Ovary (tissue), 9 donors: ENCODE data around the gene MBNL2. TPM values are rescaled to one million over a fixed set of nuclear protein-coding genes. Genes with fewer than 3 reads are reported as not detected.

Experiments
- DNase-seq, 5 donors: peaks; one replicate each; pipeline ENCODE4 v3.0.0-alpha.2; 2019 to 2020
- H3K27ac ChIP-seq, 2 donors: fragments of 200-600 bp; one replicate each; pipeline versions ENCODE4 v1.5.1 to v1.8.0; 2019 to 2022
- H3K27me3 ChIP-seq: fragments of 200-600 bp; one replicate; pipeline ENCODE4 v1.8.0; 2022
- H3K36me3 ChIP-seq: fragments of 200-600 bp; sonication (generic); one replicate; pipeline ENCODE4 v1.5.1; 2019
- H3K4me1 ChIP-seq: one replicate; pipeline ENCODE4 v1.8.1; 2013; ENCODE audit warnings: mild to moderate bottlenecking, moderate library complexity; ENCODE audit not compliant: insufficient read depth
- H3K4me3 ChIP-seq: fragments of 200-600 bp; sonication (generic); one replicate; pipeline ENCODE4 v1.5.1; 2017
- H3K9me3 ChIP-seq, 2 donors: fragments of 200-600 bp in 1 of 2; sonication (generic) in 1 of 2; one replicate each; pipeline versions ENCODE4 v1.5.1 to v1.8.1; 2013 to 2019; ENCODE audit warnings: mild to moderate bottlenecking in 1 of 2, moderate library complexity in 1 of 2
- CTCF ChIP-seq, 3 donors: fragments of 450-650 bp in 2 of 3; fragments of 200-600 bp in 1 of 3; IDR thresholded peaks; one replicate each; pipeline versions ENCODE4 v1.5.1 to v1.8.0; 2016 to 2022; ENCODE audit warnings: antibody characterized with exemption in 3 of 3, mild to moderate bottlenecking in 1 of 3
- EP300 ChIP-seq: sonication (generic); formaldehyde crosslinking; IDR thresholded peaks from one replicate; pipeline ENCODE4 v1.6.1; 2017; ENCODE audit warnings: antibody characterized with exemption
- POLR2A ChIP-seq: fragments of 450-650 bp; IDR thresholded peaks from one replicate; pipeline ENCODE4 v1.6.1; 2017; ENCODE audit warnings: antibody characterized with exemption, mild to moderate bottlenecking, moderate library complexity
- WGBS, 3 donors: extraction: QIAGEN DNeasy Blood & Tissue Kit in 1 of 3; methylation state at CpG; one replicate each; pipeline versions ENCODE4 v1.1.5 to v1.1.7; 2013 to 2017; 5-methylcytosine and 5-hydroxymethylcytosine counted together
- intact Hi-C, 4 donors: fragments of 100-400 bp; cut with DNase I; formaldehyde crosslinking; loops; one replicate each; pipeline versions ENCODE4 v1.11.0 to v1.15.1; 2022 to 2023
- polyA plus RNA-seq, 2 donors: library from polyadenylated mRNA; stranded (reverse); fragments of 200-250 nt in 1 of 2; fragments of 350-450 nt in 1 of 2; fragmentation: Illumina TruSeq in 1 of 2; extraction: RNeasy Lipid Tissue Mini Kit (QIAGEN cat#74804) in 1 of 2; gene quantifications; one replicate each; pipeline ENCODE4 v1.2.3, GENCODE V29; 2013 to 2014
- total RNA-seq, 7 donors: library from RNA; depleted of rRNA in 2 of 7; stranded (reverse); fragments of >200 nt in 2 of 7; fragmentation: NEBNext Ultra II Directional in 3 of 7; extraction: Animal tissue kit (Norgen Biotek cat#: 25700) in 3 of 7; gene quantifications; one replicate each; pipeline versions ENCODE4 v1.1.0 to v1.2.4, GENCODE V29; 2016 to 2023
- donor health status: DM: no; HTN: no; CAD: no; lungs with moderate emphysema.
- donor health status: DM: no; HTN: no; CAD: no.
- donor health status: Bipolar disorder and iron deficiency.
- donor health status: DM: yes; HTN: yes; CAD: no.
- donor health status: DM: no; HTN: no; CAD: no.
- donor health status: DM: yes; HTN: yes; CAD: no.

The MBNL2 gene
- total and polyA plus RNA-seq, 9 donors = 43.7 to 110 (median 92.1) TPM

GRCh38 chr13:97241761-97242160, 19.6 kb downstream of the MBNL2 start:
- H3K4me1 ChIP-seq = peaks cover 20% of the 10 kb centered on the region
- H3K27ac ChIP-seq = no peak overlapping the region
- H3K27me3 ChIP-seq = no peaks in the 10 kb centered on the region
- no peak for DNase-seq
- no peaks in the 10 kb centered on the region for H3K36me3 ChIP-seq
- H3K4me3 ChIP-seq = no peak overlapping the region
- 88 to 93% (median 91%) methylated on average over 5 of the region's 5 CpGs for WGBS, 3 donors
- no peaks in the 10 kb centered on the region for H3K9me3 ChIP-seq
- intact Hi-C loops = no loop called here
- TF ChIP-seq POLR2A (no peak), EP300 (no peak), CTCF (IDR thresholded peaks at IDR 0.05) (no peak)

- TF ChIP-seq CTCF (IDR thresholded peaks at IDR 0.05) (no peak), POLR2A (no peak), EP300 (no peak)
- Histone ChIP-seq H3K4me1 (peaks cover 18% of the 10 kb centered on the region), H3K4me3 (no peak overlapping the region), H3K27ac (no peak overlapping the region), H3K36me3 (no peaks in the 10 kb centered on the region), H3K27me3 (no peaks in the 10 kb centered on the region), H3K9me3 (no peaks in the 10 kb centered on the region)
- DNase-seq = no peak
- WGBS, 3 donors = 86 to 91% (median 88%) methylated on average over 13 of the region's 13 CpGs
- intact Hi-C loops = no loop called here
Observed at GRCh38 chr13:97242755-97243497, 20.8 kb downstream of the MBNL2 start.

GRCh38 chr13:97243915-97244781, 22.0 kb downstream of the MBNL2 start:
- TF ChIP-seq CTCF (IDR thresholded peaks at IDR 0.05) = no peak
- TF ChIP-seq EP300 = no peak
- no peak for TF ChIP-seq POLR2A
- Histone ChIP-seq H3K4me3 (no peak overlapping the region), H3K4me1 (peaks cover 18% of the 10 kb centered on the region), H3K27ac (no peak overlapping the region), H3K9me3 (no peaks in the 10 kb centered on the region), H3K36me3 (no peaks in the 10 kb centered on the region), H3K27me3 (no peaks in the 10 kb centered on the region)
- 31 to 48% (median 36%) methylated on average over 8 of the region's 8 CpGs for WGBS, 3 donors
- intact Hi-C loops = no loop called here
- no peak for DNase-seq

GRCh38 chr13:97245011-97245410, 22.9 kb downstream of the MBNL2 start:
- peaks cover 18% of the 10 kb centered on the region for H3K4me1 ChIP-seq
- DNase-seq = no peak
- TF ChIP-seq EP300 (no peak), POLR2A (no peak), CTCF (IDR thresholded peaks at IDR 0.05) (no peak)

More at GRCh38 chr13:97245011-97245410, 22.9 kb downstream of the MBNL2 start:
- Histone ChIP-seq H3K27ac (peak overlapping the region in 1 of 2 donors; percentile 43), H3K27me3 (no peaks in the 10 kb centered on the region), H3K9me3 (no peaks in the 10 kb centered on the region), H3K4me3 (no peak overlapping the region), H3K36me3 (no peaks in the 10 kb centered on the region)
- intact Hi-C loops = no loop called here
